Parathyroid adenoma (tissue), 2 donors: Measurements from ENCODE around the gene VEGFB.

Source experiments
- H2AFZ ChIP-seq: fragments of 300-600 bp; sonication (generic); one replicate; pipeline ENCODE4 v1.7.0; 2017; ENCODE audit warnings: antibody characterized with exemption, mild to moderate bottlenecking
- H3K27ac ChIP-seq: fragments of 300-600 bp; sonication (generic); one replicate; pipeline ENCODE4 v1.7.0; 2017
- H3K27me3 ChIP-seq: fragments of 300-600 bp; sonication (generic); one replicate; pipeline ENCODE4 v1.7.0; 2017; ENCODE audit warnings: low read length; ENCODE audit not compliant: control insufficient read depth, insufficient read depth
- H3K36me3 ChIP-seq: fragments of 300-600 bp; sonication (generic); one replicate; pipeline ENCODE4 v1.7.0; 2017; ENCODE audit warnings: low read length; ENCODE audit not compliant: control insufficient read depth, insufficient read depth
- H3K4me1 ChIP-seq: fragments of 300-600 bp; sonication (generic); one replicate; pipeline ENCODE4 v1.7.0; 2017; ENCODE audit warnings: control low read depth
- H3K4me2 ChIP-seq: fragments of 300-600 bp; sonication (generic); one replicate; pipeline ENCODE4 v1.7.0; 2017; ENCODE audit warnings: low read length
- H3K4me3 ChIP-seq: fragments of 300-600 bp; sonication (generic); one replicate; pipeline ENCODE4 v1.7.0; 2017; ENCODE audit warnings: low read depth, low read length
- H3K79me2 ChIP-seq: fragments of 300-600 bp; sonication (generic); one replicate; pipeline ENCODE4 v1.7.0; 2017; ENCODE audit warnings: control low read depth
- H3K9ac ChIP-seq: fragments of 300-600 bp; sonication (generic); one replicate; pipeline ENCODE4 v1.7.0; 2017; ENCODE audit warnings: mild to moderate bottlenecking
- H3K9me3 ChIP-seq: fragments of 300-600 bp; sonication (generic); one replicate; pipeline ENCODE4 v1.7.0; 2017; ENCODE audit warnings: low read length; ENCODE audit not compliant: control insufficient read depth
- TF ChIP-seq, protein P1 (sequence below): fragments of 300-600 bp; sonication (generic); IDR thresholded peaks from one replicate; pipeline ENCODE4 v1.7.0; 2017; ENCODE audit warnings: antibody characterized with exemption, mild to moderate bottlenecking
- donor health status: primary hyperparathyroidism.

Gene VEGFB

DNA sequence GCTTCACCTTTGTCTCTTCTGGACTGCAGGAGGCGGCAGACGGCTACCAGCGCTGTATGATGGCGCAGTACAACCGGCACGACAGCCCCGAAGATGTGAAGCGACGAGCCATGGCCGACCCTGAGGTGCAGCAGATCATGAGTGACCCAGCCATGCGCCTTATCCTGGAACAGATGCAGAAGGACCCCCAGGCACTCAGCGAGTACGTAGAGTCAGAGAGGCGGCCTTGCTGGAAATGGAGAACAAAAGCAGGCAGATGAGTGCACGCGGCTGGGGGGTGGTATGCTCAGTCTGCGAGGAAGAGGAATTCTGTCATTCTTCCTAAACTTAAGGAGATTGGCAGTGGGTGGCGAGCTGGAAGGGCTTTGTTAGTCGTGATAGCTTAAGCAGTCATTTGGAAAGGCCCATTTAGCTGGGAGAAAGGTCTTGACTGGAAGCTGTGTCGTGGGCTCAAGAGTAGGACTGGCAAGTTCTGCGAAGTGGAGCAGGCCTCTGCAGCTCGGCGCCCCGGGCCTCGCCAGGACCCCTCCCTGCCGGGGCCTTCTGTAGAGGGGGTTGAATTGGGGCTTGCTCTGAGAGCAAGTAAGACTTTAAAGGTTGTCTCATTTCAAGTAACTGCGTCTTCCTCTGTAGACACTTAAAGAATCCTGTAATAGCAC, 30.8 kb upstream of the VEGFB start:
- peaks cover 4% of the 10 kb centered on the region for H3K4me1 ChIP-seq
- no peak overlapping the region for H3K4me2 ChIP-seq
- no peak overlapping the region for H2AFZ ChIP-seq
- H3K36me3 ChIP-seq: no peaks in the 10 kb centered on the region
- H3K27me3 ChIP-seq: no peaks in the 10 kb centered on the region
- no peak overlapping the region for H3K27ac ChIP-seq
- H3K79me2 ChIP-seq: no peaks in the 10 kb centered on the region
- no peaks in the 10 kb centered on the region for H3K9me3 ChIP-seq
- no peak overlapping the region for H3K9ac ChIP-seq
- TF ChIP-seq, protein P1, sequence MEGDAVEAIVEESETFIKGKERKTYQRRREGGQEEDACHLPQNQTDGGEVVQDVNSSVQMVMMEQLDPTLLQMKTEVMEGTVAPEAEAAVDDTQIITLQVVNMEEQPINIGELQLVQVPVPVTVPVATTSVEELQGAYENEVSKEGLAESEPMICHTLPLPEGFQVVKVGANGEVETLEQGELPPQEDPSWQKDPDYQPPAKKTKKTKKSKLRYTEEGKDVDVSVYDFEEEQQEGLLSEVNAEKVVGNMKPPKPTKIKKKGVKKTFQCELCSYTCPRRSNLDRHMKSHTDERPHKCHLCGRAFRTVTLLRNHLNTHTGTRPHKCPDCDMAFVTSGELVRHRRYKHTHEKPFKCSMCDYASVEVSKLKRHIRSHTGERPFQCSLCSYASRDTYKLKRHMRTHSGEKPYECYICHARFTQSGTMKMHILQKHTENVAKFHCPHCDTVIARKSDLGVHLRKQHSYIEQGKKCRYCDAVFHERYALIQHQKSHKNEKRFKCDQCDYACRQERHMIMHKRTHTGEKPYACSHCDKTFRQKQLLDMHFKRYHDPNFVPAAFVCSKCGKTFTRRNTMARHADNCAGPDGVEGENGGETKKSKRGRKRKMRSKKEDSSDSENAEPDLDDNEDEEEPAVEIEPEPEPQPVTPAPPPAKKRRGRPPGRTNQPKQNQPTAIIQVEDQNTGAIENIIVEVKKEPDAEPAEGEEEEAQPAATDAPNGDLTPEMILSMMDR: no peak
- H3K4me3 ChIP-seq: no peak overlapping the region

DNA sequence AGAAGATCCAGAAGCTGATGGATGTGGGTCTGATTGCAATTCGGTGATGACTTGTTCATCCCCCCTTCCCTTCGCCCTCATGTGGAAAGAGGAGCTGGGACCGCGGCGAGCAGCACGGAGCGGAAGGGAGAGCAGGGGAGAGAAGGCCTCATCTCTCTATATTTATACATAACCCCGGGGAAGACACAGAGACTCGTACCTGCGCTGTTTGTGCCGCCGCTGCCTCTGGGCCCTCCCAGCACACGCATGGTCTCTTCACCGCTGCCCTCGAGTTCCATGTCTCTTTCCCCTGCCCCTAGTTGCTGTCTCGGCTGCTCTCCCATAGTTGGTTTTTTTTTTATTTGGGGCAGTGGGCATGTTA, 30.3 kb upstream of the VEGFB start:
- H3K9ac ChIP-seq: no peak overlapping the region
- H3K27me3 ChIP-seq: no peaks in the 10 kb centered on the region
- H2AFZ ChIP-seq: no peak overlapping the region
- no peaks in the 10 kb centered on the region for H3K36me3 ChIP-seq
- H3K27ac ChIP-seq: peak overlapping the region; percentile 24
- no peak overlapping the region for H3K4me2 ChIP-seq
- peaks cover 4% of the 10 kb centered on the region for H3K4me1 ChIP-seq
- H3K4me3 ChIP-seq: no peak overlapping the region
- TF ChIP-seq, protein P1: no peak
- H3K9me3 ChIP-seq: no peaks in the 10 kb centered on the region
- no peaks in the 10 kb centered on the region for H3K79me2 ChIP-seq

DNA sequence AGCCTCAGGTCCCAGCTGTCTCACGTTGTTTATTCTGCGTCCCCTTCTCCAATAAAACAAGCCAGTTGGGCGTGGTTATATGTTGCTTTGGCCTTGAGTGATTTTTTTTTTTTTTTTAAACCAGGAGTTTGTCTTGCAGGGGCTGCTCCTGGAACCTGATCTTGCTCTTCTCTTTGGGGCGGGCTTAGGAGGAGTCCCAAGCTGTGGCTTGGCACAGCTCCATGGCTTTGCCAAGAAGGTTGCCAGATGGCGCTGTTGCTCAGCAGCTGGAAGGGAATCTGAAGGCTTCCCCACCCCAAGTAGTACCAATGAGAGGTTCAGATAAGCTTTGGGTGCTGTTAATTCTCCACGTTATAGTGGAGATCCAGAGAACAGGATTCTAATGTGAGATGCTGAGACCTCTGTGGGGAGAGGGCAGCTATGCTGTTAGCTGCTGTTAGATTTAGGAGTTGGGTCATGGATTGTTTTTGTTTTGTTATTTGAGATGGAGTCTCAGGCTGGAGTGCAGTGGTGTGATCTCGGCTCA, 29.9 kb upstream of the VEGFB start:
- Histone ChIP-seq H3K27ac (peak overlapping the region; percentile 24), H3K4me1 (peaks cover 4% of the 10 kb centered on the region), H2AFZ (no peak overlapping the region), H3K4me3 (no peak overlapping the region), H3K27me3 (no peaks in the 10 kb centered on the region), H3K36me3 (no peaks in the 10 kb centered on the region), H3K9ac (no peak overlapping the region), H3K9me3 (no peaks in the 10 kb centered on the region), H3K4me2 (no peak overlapping the region), H3K79me2 (no peaks in the 10 kb centered on the region)
- TF ChIP-seq, protein P1: peak; percentile 73

DNA sequence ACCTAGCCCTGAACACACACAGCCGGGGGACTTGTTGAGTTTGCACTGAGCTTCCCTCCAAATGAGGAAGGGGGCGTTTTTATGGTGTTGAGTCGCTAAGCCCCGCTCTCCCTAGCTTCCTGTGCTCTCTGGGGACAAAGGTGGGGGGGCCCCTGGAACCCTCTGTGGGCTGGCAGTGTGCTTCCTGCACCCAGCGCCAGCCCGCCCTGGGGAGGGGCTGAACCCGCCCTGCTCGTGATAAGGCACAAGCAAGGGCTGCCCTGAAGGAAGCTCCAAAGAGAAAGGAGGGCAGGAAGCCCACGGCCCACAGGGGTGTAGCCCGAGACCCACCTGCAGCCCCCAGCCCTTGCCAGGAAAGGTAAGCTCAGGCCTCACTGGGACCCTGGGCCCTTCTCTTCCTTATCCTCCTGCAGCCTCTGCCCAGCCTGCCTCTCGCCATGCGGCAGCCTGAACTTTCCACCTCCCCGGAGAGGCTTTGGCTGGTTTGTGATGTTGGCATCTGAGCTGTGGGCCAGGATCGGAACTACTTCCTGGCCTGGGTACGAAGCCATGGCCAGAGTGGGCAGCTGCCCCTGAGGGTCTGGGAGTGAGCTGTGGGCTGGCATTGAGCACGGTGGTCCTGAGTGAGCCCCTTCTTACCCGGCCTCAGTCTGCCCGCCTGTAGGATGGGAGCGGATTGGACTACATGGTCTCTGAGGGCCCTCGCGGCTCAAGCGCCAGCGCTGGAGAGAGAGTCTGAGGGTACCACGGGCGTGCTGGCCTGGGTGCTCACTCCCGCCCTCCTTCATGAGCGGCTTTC, 27.7 kb upstream of the VEGFB start, which contains the start of gene FERMT3:
FERMT3 (plus strand) TSS at position 265 of the 799 bp plus-strand sequence. CDS start 644 bp downstream, outside the sequence.
- H3K36me3 ChIP-seq: no peaks in the 10 kb centered on the region
- H3K27ac ChIP-seq: peak within 1 kb of the TSS; percentile 60
- H3K4me1 ChIP-seq: peaks cover 4% of the 10 kb centered on the region
- peak within 1 kb of the TSS; percentile 5 for H3K4me2 ChIP-seq
- TF ChIP-seq, protein P1: no peak
- H3K27me3 ChIP-seq: no peaks in the 10 kb centered on the region
- H3K79me2 ChIP-seq: no peaks in the 10 kb centered on the region
- peak within 1 kb of the TSS; percentile 9 for H3K4me3 ChIP-seq
- no peaks in the 10 kb centered on the region for H3K9me3 ChIP-seq
- no peak within 1 kb of the TSS for H3K9ac ChIP-seq
- H2AFZ ChIP-seq: no peak within 1 kb of the TSS
